GM13977 (cell line): ENCODE measurements around the gene EFCAB13.
"Not testable (repeated sequence)": the region's sequence is repeated elsewhere in the genome, so short reads cannot be mapped to it uniquely, and the experiment has no call there.

Experiments used
- DNase-seq: peaks from one replicate; pipeline ENCODE4 v3.0.0; 2012; ENCODE audit warnings: low spot score
- in situ Hi-C: fragments of 300-500 bp; cut with MboI; formaldehyde crosslinking; loops from one replicate; pipeline ENCODE4 v1.12.0; 2022; ENCODE audit warnings: low sequenced_read_pairs, low pct_unique_long_range_greater_than_20kb, mixed read lengths, inconsistent platforms; ENCODE audit not compliant: unreplicated experiment
- TF ChIP-seq, protein P1 (sequence below): IDR thresholded peaks from 2 replicates; pipeline ENCODE4 v1.5.1; 2012; ENCODE audit warnings: mild to moderate bottlenecking, control low read depth; ENCODE audit not compliant: insufficient read depth; ENCODE audit errors: extremely low read depth, missing control alignments

Gene EFCAB13

DNA sequence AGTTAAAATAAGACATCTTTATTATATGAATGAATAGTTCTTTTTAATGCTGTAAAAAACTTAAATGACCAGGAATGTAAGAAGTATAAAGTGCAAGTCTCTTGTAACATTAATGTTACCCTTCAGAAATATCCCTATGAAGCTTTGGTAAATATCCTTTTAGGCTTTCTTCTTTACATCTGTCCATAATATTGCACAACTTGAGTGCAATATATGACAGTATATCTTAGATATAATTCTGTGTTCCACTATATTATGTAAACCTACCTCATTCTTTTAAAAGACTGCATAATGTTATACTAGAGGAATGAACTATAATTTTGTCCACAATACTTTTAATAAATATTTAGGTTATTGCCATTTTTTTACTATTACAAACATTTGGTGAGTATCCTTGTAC, 81.1 kb downstream of the EFCAB13 start:
- TF ChIP-seq, protein P1, sequence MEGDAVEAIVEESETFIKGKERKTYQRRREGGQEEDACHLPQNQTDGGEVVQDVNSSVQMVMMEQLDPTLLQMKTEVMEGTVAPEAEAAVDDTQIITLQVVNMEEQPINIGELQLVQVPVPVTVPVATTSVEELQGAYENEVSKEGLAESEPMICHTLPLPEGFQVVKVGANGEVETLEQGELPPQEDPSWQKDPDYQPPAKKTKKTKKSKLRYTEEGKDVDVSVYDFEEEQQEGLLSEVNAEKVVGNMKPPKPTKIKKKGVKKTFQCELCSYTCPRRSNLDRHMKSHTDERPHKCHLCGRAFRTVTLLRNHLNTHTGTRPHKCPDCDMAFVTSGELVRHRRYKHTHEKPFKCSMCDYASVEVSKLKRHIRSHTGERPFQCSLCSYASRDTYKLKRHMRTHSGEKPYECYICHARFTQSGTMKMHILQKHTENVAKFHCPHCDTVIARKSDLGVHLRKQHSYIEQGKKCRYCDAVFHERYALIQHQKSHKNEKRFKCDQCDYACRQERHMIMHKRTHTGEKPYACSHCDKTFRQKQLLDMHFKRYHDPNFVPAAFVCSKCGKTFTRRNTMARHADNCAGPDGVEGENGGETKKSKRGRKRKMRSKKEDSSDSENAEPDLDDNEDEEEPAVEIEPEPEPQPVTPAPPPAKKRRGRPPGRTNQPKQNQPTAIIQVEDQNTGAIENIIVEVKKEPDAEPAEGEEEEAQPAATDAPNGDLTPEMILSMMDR, result no peak
- in situ Hi-C loops, result no loop called here
- DNase-seq, result no peak

GRCh38 chr17:47413872-47414271, 90.1 kb downstream of the EFCAB13 start:
- in situ Hi-C loops, result no loop called here
- no peak for DNase-seq
- TF ChIP-seq, protein P1, result no peak

GRCh38 chr17:47414612-47415011, 90.9 kb downstream of the EFCAB13 start:
- DNase-seq, result no peak
- TF ChIP-seq, protein P1, result no peak
- in situ Hi-C loops, result no loop called here

- DNase-seq, result peak; percentile 52
- TF ChIP-seq, protein P1, result no peak
- in situ Hi-C loops, result no loop called here
Observed at GRCh38 chr17:47423406-47424295, 99.9 kb downstream of the EFCAB13 start.

GRCh38 chr17:47425233-47425632, 101.5 kb downstream of the EFCAB13 start:
- DNase-seq, in situ Hi-C loops: not testable (repeated sequence)

GRCh38 chr17:47425887-47426635, 102.3 kb downstream of the EFCAB13 start:
- in situ Hi-C loops, DNase-seq: not testable (repeated sequence)

DNA sequence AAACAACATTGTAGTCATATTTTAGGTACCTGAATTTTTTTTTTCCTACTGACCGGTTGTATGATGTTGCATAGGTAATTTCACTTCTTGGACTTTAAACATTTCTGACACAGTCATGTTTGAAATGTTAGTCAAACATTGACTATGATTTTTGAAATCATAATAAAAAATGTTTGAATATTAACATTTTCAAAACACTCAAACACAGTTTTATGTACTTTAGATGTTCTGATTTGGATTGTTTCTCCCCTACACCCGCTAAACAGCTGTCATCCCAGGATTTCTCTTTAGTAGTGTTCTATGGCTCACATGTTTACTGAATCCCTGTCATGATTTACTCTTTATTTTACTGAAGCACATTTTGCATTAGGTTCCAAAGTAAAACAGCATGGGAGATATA, 104.2 kb downstream of the EFCAB13 start:
- in situ Hi-C loops, result no loop called here
- TF ChIP-seq, protein P1, result no peak
- no peak for DNase-seq

DNA sequence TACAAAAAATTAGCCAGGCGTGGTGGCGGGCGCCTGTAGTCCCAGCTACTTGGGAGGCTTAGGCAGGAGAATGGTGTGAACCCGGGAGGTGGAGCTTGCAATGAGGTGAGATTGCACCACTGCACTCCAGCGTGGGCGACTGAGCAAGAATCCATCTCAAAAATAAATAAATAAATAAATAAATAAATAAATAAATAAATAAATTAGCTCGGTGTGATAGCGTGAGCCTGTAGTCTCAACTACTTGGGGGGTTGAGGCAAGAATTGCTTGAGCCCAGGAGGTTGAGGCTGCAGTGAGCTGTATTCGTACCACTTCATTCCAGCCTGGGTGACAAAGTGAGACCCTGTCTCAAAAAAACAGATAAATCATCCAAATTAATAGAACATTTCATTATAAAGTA, 108.5 kb downstream of the EFCAB13 start:
- DNase-seq, in situ Hi-C loops: not testable (repeated sequence)
